Mucosa of descending colon (tissue), 3 donors: ENCODE data around the gene TCF4. TPM values are rescaled to one million over a fixed set of nuclear protein-coding genes. Genes with fewer than 3 reads are reported as not detected.

ENCODE experiments used
- ATAC-seq: fragments of 200-7000 bp; cut with Tn5 transposase; one replicate; pipeline ENCODE4 v1.9.1; 2020; ENCODE audit warnings: mild to moderate bottlenecking, moderate library complexity
- DNase-seq, 3 donors: peaks; one replicate each; pipeline ENCODE4 v3.0.0-alpha.2; 2020
- H3K36me3 ChIP-seq: fragments of 200-600 bp; one replicate; pipeline ENCODE4 v1.8.0; 2021; ENCODE audit warnings: low read depth, mild to moderate bottlenecking
- H3K4me1 ChIP-seq: fragments of 200-600 bp; one replicate; pipeline ENCODE4 v1.8.0; 2021; ENCODE audit warnings: low read depth, mild to moderate bottlenecking
- H3K4me3 ChIP-seq: fragments of 200-600 bp; one replicate; pipeline ENCODE4 v1.8.0; 2021; ENCODE audit warnings: mild to moderate bottlenecking
- H3K9me3 ChIP-seq: fragments of 200-600 bp; one replicate; pipeline ENCODE4 v1.8.0; 2021; ENCODE audit warnings: mild to moderate bottlenecking
- intact Hi-C, 2 donors: fragments of 100-400 bp; cut with DNase I in 1 of 2; cut with micrococcal nuclease in 1 of 2; formaldehyde crosslinking; loops; one replicate each; pipeline versions ENCODE4 v1.11.0 to v1.11.1; 2022; cut with DNase I, micrococcal nuclease
- total RNA-seq, 3 donors: library from RNA; stranded (reverse); fragmentation: NEBNext Ultra II Directional in 2 of 3; extraction: Animal tissue kit (Norgen Biotek cat#: 25700) in 2 of 3; gene quantifications; one replicate each; pipeline versions ENCODE4 v1.2.1 to v1.2.4, GENCODE V29; 2021 to 2023
- TF ChIP-seq, protein P1 (sequence below): fragments of 200-600 bp; IDR thresholded peaks from one replicate; pipeline ENCODE4 v1.8.0; 2022; ENCODE audit warnings: antibody characterized with exemption, mild to moderate bottlenecking
- donor health status: DM: no; HTN: no; CAD: no; lungs with moderate emphysema.
- donor health status: DM: no; HTN: no; CAD: no.
- donor health status: DM: no; HTN: yes; CAD: no.

The TCF4 gene
- total RNA-seq, 3 donors from 2014 or later = 20.7 to 88.2 (median 24.6) TPM

DNA sequence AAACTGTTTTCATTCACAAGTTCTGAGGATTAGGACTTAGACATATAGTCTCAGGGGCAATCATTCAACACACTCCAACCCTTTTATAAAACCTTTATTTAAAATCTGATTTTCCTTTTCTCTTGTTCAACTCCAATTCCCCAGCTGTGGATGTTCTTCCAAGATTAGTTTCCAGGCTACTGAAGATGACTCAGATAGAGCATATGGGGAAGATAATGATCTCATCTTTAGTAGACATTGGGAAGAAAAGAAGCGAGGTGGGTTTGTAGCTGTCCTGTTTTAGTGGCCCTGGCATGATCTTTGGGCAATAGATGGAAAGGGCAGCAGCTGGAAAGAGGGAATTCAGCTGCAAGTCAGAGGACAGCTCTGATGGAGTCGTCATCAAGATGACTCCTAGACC, 381.1 kb downstream of the TCF4 start:
- no peak overlapping the region for H3K4me3 ChIP-seq
- ATAC-seq = no peak
- DNase-seq = no peak

DNA sequence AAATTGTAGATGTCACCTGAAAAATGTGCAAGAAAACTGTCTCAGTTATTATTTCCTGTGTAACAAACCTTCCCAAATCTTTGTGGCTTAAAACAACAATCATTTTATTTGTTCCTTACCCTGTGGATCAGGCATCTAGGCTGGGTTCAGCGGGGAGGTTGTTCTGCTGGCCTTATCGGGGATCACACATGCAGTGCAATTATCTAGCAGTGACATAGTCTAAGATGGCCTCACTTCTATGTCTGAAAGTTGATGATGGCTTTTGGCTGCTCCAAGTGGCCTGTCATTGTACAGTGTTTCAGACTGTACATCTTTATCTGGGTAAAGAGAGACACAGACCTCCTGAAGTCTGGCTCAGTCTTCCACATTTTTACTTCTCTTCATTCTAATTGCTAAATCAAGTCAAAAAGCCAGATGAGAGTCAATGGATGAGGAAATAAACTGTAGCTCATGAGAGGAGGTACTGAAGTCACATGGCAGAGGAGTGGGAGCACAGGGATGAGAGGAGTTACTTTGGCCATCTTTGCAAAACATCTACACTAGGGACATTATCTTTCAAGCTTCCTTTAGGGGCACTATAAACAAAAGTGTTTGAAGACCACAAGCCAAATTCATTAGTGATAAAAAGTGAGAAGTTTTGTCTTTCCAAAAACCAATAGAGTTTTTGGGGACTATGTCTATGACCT, 385.6 kb downstream of the TCF4 start:
- TF ChIP-seq, protein P1, sequence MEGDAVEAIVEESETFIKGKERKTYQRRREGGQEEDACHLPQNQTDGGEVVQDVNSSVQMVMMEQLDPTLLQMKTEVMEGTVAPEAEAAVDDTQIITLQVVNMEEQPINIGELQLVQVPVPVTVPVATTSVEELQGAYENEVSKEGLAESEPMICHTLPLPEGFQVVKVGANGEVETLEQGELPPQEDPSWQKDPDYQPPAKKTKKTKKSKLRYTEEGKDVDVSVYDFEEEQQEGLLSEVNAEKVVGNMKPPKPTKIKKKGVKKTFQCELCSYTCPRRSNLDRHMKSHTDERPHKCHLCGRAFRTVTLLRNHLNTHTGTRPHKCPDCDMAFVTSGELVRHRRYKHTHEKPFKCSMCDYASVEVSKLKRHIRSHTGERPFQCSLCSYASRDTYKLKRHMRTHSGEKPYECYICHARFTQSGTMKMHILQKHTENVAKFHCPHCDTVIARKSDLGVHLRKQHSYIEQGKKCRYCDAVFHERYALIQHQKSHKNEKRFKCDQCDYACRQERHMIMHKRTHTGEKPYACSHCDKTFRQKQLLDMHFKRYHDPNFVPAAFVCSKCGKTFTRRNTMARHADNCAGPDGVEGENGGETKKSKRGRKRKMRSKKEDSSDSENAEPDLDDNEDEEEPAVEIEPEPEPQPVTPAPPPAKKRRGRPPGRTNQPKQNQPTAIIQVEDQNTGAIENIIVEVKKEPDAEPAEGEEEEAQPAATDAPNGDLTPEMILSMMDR = no peak
- no peak for ATAC-seq
- H3K4me1 ChIP-seq = no peaks in the 10 kb centered on the region
- no peak overlapping the region for H3K4me3 ChIP-seq
- intact Hi-C loops = no loop called here
- no peak for DNase-seq
- H3K9me3 ChIP-seq = no peaks in the 10 kb centered on the region
- H3K36me3 ChIP-seq = no peaks in the 10 kb centered on the region

More for the DNA sequence above, 381.1 kb downstream of the TCF4 start:
- Histone ChIP-seq H3K9me3 (no peaks in the 10 kb centered on the region), H3K4me1 (no peaks in the 10 kb centered on the region), H3K36me3 (no peaks in the 10 kb centered on the region)
- TF ChIP-seq, protein P1 = no peak
- intact Hi-C loops = no loop called here

DNA sequence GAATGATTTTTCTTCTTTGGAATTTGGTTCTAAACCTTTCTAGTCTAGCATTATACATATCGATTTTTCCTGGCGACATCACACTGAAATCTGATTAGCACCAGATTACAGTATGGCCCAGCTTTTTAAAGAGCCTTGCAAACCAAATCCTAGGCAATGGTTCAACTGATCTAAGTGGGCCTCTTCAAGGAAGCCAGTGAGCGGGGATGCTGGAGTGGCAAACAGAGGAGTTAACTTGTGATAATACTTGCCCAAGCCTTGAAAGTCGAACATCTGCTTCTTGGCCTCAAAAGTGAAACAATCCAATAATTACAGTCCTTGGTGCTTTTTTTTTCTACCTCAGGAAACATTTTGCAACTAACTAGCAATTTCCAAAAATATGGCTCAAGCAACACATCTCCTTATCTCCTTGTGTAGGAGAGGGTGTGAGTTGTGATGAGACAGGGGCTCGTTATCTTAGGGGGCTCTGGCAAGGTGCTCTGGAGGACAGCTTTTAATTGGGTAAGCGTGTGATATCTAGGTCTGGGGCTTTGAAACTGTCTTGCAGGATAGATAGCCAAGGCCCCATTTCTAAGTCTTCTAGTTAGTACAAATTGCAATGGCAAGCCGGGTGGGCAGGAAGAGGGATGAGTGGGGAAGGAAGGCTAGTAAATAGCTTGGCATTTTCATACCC, 388.6 kb downstream of the TCF4 start:
- DNase-seq = no peak
- intact Hi-C loops = no loop called here
- Histone ChIP-seq H3K4me1 (no peaks in the 10 kb centered on the region), H3K4me3 (no peak overlapping the region), H3K9me3 (no peaks in the 10 kb centered on the region), H3K36me3 (no peaks in the 10 kb centered on the region)
- TF ChIP-seq, protein P1 = no peak
- ATAC-seq = no peak

DNA sequence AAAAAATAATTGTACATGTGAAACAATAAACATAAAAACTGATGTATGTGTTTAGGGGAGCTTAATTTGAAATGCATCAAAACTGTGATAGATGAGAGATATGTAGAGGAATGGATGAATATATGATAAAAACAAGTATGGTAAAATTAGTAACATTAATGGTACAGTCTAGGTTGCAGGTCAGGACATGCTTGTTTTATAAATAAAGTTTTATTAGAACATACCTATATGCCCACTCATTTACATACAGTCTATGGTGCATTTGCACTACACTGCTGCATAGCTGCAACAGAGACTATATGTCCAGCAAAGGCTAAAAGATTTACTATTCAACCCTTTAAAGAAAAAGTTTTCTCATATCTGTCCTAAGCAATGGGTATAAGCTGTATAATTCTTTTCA, 392.1 kb downstream of the TCF4 start:
- TF ChIP-seq, protein P1 = no peak
- Histone ChIP-seq H3K4me1 (no peaks in the 10 kb centered on the region), H3K9me3 (no peaks in the 10 kb centered on the region), H3K36me3 (no peaks in the 10 kb centered on the region), H3K4me3 (no peak overlapping the region)
- DNase-seq (no peak), ATAC-seq (no peak)
- intact Hi-C loops = no loop called here

DNA sequence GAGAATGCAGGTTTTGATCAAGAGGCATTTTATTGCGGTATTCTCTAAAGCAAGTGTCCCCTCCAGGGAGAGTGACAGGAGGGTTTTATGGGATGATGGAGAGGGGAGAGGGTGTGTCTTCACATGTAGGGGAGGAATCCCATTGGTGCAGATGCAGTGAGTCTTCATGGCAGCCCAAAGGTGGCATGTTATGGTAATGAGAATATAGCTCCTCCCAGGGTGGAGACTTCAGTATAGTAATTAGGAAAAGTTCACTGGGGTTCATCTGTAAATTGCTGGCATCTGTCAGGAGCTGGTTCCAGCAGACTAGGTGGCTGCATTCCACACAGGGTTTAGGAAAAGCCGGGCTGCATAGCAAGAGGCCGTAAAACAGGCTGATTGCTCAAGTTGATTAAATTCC, 398.0 kb downstream of the TCF4 start:
- ATAC-seq = no peak
- TF ChIP-seq, protein P1 = no peak
- Histone ChIP-seq H3K9me3 (no peaks in the 10 kb centered on the region), H3K4me1 (no peaks in the 10 kb centered on the region), H3K4me3 (no peak overlapping the region), H3K36me3 (no peaks in the 10 kb centered on the region)
- intact Hi-C loops = no loop called here
- DNase-seq = no peak
